T-helper 9 cell (primary cell): ENCODE data around the gene RGL3.
"Not testable (repeated sequence)": the region's sequence is repeated elsewhere in the genome, so short reads cannot be mapped to it uniquely, and the experiment has no call there.

Source experiments
- DNase-seq: peaks from one replicate; pipeline ENCODE4 v3.0.0-alpha.2; 2020
- total RNA-seq, 2 donors: gene quantifications; one replicate each; lab custom pipeline; 2026; lab: John Stamatoyannopoulos, UW

The RGL3 gene, protein sequence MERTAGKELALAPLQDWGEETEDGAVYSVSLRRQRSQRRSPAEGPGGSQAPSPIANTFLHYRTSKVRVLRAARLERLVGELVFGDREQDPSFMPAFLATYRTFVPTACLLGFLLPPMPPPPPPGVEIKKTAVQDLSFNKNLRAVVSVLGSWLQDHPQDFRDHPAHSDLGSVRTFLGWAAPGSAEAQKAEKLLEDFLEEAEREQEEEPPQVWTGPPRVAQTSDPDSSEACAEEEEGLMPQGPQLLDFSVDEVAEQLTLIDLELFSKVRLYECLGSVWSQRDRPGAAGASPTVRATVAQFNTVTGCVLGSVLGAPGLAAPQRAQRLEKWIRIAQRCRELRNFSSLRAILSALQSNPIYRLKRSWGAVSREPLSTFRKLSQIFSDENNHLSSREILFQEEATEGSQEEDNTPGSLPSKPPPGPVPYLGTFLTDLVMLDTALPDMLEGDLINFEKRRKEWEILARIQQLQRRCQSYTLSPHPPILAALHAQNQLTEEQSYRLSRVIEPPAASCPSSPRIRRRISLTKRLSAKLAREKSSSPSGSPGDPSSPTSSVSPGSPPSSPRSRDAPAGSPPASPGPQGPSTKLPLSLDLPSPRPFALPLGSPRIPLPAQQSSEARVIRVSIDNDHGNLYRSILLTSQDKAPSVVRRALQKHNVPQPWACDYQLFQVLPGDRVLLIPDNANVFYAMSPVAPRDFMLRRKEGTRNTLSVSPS
- 0.07 to 0.24 reads per million in 2 donors for total RNA-seq

DNA sequence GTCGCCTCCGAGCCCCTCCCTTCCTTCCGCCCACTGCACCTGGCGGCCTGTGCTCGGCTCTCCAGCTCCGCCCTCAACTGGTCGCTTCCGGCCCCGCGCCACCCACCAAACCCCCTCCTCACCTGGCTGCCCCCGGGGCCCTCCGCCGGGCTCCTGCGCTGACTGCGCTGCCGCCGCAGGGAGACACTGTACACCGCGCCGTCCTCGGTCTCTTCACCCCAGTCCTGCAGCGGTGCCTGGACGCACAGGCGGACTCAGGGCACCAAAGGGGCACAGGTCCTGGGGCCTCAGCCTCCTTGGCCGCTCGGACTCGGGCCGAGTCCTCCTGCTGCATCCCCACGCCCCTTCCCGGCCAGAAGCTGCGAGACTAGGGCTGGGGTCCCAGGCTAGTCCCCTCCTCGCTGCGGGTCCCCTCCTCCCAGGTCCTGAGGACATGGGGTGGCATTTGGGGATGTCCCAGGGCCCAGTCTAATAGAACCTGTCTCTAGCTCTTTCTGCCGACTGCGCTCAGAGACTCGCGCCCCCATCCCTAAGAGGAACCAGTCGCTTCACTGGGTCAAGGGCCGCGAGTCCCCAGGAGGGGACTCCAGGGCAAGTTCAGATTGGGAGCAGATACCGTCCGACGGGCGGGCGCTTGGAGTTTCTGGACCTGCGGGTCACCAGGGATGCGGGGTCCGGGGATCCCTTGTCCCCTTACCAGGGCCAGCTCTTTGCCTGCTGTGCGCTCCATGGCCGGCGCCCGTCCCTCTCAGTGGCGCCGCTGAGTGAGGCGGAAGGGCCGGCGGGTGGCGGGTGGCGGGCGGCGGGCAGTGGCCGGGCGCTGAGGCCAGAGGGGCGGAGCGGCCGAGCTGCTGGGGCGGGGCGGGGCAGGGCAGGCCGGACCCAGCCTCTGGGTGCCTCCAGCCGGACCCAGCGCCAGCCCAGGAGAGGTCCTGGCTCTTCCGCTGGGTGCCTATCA is at the start of gene RGL3:
TSS of gene RGL3 (minus strand) at position 766 of the 958 bp plus-strand sequence. CDS start at position 730, 36 bp downstream.
- no peak for DNase-seq

DNA sequence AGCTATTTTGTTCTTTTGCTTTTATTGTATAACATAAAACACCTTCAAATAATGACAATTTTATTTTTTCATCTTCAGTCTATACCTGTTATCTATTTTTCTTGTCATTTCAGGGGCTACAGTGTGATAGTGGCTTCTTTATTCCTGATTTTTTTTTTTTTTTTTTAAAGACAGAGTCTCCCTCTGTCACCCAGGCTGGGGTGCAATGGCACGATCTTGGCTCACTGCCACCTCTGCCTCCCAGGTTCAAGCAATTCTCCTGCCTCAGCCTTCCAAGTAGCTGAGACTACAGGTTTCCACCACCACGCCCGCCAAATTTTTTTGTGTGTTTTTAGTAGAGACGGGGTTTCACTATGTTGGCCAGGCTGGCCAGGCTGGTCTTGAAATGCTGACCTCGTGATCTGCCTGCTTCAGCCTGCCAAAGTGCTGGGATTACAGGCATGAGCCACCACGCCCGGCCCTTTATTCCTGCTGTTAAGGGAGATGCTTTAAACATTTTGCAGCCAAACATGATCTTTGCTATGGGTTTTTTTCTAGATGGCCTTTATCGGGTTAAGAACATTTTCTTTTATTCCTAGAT is 49.2 kb upstream of the RGL3 start:
- DNase-seq: not testable (repeated sequence)

DNA sequence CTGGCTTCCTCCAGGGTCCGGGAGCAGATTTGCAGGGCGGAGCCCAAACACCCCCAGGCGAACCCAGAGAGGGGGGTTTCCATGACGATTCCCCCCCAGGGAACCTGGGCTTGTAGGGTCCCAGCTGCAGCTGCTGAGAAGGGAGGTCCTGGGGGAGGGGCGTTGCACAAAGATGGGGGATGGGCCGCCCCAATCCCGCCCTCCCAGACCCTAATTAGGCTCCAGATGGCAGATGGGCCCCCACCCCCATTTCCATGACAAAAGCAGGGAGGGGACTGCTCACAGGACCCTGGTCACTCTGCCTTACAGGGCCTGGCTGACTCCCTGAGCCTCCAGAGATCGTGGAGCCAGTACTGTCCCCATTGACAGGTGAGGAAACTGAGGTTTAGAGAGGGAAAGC is 46.5 kb upstream of the RGL3 start:
- DNase-seq: no peak

DNA sequence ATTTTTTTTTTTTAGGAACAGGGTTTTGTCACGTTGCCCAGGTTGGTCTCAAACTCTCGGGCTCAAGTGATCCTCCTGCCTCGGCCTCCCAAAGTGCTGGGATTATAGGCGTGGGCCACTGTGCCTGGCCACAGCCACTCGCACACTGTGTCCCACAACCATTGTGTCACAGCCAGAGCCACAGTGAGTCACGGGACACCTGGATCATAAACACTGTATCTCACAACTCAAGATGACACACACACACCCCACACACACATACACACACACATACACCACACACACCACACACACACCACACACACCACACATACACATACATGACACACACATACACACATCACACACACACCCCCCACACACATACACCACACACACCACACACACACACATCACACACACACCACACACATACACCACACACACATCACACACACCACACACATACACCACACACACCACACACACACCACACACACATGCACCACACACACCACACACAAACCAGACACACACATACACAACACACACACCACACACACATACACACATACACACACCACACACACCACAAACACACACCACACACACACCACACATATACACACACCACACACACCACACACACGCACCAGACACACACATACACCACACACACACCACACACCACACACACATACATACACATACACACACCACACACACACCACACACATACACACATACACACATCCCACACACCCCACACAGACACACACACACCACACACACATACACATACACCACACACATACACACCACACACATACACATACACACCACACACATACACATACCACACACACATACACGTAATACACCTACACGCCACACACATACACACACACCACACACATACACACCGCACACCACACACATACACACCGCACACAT is 45.5 kb upstream of the RGL3 start:
- DNase-seq: no peak

DNA sequence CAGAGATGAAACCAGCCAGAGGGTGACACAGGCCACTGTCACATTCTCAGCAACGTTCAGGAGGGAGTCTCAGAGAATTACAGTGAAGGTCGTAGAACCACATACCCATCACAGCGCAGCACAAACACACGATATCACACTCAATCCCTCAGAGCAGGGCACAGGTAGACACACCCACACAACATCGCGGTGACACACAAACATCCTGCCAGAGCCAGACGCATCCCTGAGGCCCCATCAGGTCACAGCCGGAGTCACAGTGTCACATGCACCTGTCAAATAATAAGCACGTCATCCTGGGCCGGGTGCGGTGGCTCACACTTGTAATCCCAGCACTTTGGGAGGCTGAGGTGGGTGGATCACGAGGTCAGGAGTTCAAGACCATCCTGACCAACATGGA is 44.3 kb upstream of the RGL3 start:
- DNase-seq: no peak

DNA sequence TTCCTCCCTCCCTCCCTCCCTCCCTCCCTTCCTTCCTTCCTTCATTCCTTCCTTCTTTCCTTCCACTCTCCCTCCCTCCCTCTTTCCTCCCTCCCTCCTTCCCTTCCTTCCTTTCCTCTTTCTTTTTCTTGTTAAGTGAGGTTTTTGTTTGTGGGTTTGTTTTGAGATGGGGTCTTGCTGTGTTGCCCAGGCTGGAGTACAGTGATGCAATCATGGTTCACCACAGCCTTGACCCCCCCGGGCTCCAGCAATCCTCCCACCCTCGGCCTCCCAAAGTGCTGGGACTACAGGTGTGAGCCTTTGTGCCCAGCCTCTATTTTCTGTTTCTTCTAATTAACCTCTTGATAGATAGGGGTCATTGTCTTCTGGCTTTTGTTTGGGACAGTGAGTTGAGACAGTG is 42.3 kb upstream of the RGL3 start:
- no peak for DNase-seq

DNA sequence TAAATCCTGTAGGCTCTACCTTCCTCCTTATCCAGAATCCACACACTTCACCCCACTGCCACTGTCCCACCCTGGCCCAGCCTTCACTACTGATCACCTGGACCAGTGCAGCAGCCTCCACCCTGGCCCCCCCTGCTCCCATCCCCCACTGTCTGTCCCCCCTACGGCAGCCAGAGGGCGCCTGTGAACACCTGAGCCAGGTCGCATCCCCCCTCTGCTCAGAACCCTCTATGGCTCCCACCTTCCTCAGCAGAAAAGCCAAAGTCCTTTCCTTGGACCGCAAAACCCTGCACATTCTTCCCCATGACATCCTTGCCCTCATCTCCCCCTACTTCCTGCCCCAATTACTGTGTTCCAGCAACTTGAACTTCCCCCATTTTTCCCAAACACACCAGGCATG is 41.1 kb upstream of the RGL3 start:
- no peak for DNase-seq

DNA sequence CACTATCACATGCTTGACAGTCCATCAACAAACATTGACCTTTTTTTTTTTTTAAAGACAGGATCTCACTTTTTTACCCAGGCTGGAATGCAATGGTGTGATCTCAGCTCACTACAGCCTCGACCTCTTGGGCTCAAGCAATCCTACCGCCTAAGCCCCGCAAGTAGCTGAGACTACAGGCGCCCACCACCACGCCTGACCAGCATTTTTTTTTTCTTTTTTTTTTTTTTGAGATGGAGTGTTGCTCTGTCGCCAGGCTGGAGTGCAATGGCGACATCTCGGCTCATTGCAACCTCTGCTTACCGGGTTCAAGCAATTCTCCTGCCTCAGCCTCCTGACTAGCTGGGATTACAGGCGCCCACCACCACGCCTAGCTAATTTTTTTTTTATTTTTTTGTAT is 39.8 kb upstream of the RGL3 start:
- not testable (repeated sequence) for DNase-seq

DNA sequence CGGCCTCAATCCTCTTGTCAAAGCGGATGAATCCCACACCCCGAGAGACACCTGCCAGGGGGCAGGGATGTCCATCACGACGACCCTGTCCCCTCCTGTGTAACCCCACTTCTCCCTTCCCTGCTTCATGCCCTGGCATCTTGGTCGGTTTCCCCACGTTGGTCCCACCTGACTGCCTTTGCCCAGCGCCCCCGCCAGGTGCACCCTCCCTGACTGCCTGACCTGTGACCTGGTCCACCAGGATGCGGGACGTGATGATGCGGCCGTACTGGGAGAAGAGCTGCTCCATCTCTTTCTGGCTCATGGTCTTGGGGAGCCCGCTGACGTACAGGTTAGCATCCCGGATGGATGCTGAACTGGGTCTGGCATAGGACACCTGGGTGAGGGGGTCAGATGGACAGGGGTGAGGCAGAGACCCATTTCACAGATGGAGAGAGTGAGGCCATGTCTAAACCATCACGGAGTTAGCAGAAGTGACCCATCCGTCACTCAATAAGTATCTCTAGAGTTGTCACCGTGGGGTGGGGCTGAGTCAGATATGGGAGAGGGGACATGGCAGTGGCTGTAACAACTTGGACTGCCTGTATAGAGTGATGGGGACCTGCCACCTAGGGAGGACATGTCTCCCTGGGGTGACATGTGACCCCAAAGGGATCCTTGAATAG is 39.3 kb upstream of the RGL3 start:
- no peak for DNase-seq

DNA sequence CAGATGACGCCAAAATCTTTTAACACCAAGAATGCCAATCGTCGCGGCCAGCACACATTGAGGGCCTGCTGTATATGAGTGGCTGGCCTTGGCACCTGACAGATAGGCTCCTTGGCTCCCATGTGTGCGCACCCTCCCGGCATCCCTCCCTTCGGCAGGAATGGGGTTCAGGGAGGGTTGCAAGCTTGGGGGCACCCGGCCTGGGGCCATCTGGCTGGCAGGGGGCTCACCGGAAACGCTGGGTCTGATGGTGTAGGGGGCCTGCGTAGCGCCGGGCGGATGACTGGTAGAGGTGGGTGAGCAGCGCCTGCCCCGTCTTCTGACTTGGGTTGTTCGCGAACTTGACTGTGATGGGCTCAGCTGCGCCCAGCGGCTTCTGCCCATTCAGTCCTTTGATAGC is 38.7 kb upstream of the RGL3 start:
- DNase-seq: no peak

DNA sequence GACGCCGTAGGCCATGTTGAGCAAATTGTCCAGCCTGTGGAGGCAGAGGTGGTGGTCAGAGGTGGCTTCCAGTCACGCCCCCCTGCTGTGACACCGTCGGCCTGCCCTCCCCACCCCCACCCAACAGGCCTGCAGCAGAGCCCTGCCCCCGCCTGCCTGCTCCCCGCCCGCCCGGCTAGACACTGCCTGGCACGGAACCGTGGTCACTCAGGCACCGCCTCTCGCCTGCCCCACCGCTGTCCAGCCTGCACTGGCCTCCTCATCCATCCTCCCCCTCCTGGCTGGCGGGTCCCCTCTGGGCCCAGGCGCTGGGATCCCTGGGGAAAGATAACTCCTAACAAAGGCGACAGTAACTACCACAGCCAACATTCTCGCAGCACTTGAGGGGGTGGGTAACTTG is 38.0 kb upstream of the RGL3 start:
- DNase-seq: no peak

DNA sequence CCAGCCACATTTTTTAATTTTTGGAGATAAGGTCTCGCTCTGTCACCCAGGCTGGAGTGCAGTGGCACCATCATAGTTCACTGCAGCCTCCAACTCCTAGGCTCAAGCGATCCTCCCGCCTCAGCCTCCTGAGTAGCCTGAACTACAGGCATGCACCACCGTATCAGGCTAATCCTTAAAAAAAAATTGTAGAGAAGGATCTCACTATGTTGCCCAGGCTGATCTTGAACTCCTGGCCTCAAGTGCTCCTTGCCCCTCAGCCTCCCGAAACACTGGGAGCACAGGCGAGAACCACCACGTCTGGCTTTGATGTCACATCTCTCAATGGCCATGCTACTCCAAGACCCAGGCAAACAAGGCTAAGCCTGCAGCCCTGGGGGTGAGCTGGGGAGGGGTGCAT is 37.5 kb upstream of the RGL3 start:
- DNase-seq: no peak

DNA sequence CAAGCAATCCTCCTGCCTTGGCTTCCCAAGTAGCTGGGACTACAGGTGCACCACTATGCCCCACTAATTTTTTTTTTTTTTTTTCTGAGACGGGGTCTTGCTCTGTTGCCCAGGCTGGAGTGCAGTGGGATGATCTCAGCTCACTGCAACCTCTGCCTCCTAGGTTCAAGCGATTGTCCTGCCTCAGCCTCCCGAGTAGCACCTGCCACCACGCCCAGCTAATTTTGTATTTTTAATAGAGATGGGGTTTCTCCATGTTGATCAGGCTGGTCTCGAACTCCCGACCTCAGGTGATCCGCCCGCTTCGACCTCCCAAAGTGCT is 36.1 kb upstream of the RGL3 start:
- DNase-seq: not testable (repeated sequence)

DNA sequence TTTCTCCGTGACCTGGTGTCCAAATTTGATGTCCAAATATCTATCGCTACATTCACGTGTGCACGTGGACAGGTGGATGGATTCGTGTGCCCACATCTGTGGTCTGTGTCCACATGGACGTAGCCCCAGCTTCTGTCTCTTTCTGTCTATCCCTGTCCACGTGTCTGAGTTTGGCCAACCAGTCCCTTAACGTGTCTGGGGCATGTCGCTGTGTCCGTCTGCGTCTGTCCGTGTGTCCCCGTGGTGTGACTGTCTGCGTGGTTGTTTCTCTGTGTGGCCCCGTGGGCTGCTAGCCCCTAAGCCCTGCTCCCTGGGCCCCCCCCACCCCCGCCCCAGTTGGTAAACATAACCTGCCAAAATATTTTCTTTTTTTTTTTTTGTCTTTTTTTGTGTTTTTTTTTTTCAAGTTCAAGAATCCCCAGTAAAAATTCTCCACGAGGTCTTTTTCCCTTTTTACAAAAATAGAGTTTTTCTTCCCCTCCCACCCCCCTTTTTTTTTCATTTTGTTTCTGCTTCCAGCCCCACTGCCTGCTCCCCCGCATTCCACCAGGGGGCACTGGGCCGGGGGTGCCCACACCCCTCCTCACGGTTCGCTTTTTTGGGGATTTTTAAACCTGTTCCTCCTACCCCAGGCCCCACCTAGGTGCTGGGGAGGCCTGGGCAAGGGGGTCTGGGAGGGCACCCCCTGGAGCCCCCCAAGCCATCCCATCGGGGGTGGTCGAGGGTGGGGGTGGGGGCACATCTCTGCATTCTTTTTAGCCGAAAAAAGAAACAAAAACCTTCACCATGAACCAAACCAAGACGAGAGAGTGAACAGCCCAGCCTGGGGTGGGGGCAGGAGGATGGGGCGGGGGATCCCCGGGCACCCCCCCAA is 34.6 kb upstream of the RGL3 start:
- DNase-seq: no peak

DNA sequence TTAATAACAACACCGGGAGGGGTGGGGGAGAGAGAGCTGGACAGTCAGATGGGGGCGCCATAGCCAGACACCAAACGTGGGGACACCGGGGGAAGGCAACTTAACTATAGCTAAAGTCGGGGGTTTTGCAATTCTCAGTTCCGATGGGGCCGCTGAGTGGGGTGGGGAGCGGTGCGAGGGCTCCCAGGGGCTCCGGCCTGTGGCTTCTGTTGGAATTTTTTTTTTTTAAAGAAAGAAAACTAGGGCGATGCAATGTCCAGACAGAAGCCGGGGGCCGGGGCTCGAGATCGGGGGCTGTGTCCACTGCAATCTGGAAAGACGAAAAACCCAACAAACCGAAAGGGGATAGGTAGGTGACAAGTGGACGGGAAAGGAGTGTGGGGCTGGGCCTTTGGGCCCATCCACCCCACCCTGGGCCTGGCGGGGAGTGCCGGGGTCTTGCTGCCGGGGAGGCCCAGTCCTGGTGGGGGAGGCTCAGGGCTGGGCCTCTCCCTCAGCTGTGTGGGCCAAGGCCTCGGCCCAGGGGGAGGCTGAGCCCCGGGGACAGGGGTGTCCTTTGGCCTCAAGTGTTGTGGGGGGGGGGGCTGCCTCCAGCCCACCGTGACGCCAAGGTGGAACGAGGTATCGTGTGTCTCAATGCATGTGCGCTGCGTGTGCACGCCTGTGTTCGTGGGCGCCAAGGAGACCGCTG is 33.7 kb upstream of the RGL3 start:
- DNase-seq: no peak

DNA sequence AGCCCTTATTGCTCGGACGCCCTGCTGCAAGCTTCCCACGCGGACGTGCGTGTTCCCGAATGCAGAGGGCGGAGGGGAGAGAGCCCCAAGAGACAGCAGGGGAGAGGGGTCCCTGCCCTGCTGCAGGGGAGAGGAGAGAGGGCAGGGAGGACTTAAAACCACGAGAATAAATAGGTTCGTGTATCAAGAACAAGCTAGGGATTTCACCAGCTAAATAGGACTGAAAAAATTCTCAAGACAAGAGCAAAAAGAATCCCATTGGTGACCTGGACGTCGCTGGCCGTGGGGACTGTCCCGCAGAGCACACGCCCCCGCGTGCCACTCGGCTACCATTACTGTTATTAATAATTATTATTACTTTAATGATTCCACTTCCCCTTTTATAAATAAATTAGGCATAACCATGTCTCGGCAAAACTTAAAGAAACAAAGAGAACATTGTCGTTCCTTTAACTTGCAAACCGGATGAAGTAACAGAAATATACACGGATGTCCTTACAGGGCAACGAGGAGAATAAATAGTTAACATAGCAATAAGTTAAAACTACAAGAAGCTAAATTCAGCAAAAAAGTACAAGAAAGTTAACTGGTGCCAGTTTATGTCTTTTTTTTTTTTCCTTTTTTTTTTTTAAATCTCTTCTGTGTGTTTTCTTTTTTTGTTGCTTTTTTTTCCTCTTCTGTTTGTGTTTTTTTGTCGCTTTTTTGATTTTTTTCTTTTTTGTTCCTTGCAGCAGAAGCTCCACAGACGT is 32.9 kb upstream of the RGL3 start:
- DNase-seq: no peak

DNA sequence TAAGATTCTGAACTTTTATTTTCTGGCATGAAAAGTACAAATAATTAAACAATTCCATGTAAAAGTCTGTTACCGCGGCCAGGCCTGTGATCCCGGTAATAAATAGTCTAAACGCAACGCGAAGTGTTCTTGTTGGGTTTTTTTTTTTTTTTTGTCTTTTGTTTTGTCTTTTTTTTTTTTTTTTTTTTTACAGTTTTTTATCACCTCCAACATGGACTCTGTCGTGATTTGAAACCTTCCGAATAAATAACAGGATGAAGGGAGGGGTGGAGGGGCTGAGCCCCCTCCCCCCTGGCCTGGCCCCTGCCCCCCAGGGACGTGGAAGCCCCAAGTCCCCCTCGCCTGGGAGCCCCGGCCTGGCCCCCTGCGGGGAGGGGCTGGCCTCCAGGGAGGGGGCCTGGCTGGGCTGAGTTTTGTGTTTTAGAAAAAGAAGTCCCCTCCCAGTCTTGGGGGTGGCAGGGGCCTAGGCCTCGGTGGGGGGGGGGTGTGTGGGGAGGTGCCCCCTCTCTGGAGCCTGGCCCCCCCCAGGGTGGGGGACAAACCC is 32.3 kb upstream of the RGL3 start:
- DNase-seq: no peak

DNA sequence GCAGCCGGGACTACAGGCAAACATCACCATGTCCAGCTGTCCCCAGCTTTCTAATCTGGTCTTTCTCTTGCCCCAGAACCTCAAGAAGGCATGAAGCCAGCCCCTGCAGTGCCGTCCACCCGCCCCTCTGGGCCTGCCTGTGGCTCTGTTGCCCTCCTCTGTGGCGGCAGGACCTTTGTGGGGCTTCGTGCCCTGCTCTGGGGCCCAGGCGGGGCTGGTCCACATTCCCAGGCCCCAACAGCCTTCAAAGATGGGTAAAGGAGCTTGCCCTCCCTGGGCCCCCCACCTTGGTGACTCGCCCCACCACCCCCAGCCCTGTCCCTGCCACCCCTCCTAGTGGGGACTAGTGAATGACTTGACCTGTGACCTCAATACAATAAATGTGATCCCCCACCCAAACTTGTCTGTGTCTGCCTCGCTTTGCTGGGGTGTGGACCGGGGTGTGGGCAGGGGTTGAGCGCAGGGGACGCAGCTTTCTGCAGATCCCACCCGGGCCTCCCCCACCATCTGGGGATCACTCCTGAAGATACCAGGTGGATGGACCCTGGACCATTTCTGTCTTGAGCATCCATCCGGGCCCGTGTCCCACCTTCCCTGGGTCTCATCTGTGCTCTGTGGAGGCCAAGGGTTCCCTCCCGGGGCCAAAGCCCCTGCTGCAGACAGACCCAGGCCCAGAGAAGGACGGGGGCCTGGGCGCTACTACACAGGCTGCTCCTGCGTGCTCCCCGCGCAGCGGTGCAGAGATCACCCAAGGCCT is 31.6 kb upstream of the RGL3 start:
- DNase-seq: no peak
